ENCODE data around the gene WASF1. TPM values are rescaled to one million over a fixed set of nuclear protein-coding genes. Genes with fewer than 3 reads are reported as not detected.
"Not testable (repeated sequence)": the region's sequence is repeated elsewhere in the genome, so short reads cannot be mapped to it uniquely, and the experiment has no call there.

WASF1 gene
- polyA plus RNA-seq, 4 donors = 0.89 to 4.7 (median 2.8) TPM

DNA sequence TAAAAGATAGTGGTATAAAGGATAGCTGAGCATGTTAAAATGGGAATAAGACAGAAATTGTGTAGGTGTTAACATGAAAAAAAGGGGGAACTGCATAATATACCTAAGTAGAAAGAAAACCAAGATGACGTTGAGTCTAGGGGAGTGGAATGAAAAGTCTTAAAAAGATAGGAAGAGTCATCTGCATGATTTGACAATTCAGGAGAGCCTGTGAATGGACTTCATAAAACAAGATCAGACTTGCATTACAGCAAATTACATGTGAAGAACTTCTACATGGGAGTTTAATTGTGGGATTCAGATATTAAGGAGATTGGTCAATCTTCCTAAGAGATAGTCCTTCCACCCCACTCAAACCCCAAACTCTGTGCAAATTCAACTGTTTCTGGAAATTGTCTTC, 85.5 kb downstream of the WASF1 start:
- H3K4me1 ChIP-seq (ENCODE audit: control insufficient read depth in 3 of 3, insufficient read depth in 2 of 3, low read depth in 1 of 3, low read length in 2 of 3) = no peaks in the 10 kb centered on the region
- H3K27me3 ChIP-seq (ENCODE audit: control insufficient read depth in 3 of 3, insufficient read depth in 3 of 3, low read length in 3 of 3) = no peaks in the 10 kb centered on the region
- DNase-seq = no peak
- no peak overlapping the region for H3K4me3 ChIP-seq (ENCODE audit: low read depth in 1 of 3, low read length in 3 of 3)
- H3K27ac ChIP-seq (ENCODE audit: low read depth in 1 of 3, low read length in 2 of 3) = no peak overlapping the region
- no peaks in the 10 kb centered on the region for H3K9me3 ChIP-seq (ENCODE audit: control insufficient read depth in 2 of 2, insufficient read depth in 1 of 2, low read depth in 1 of 2, low read length in 1 of 2)
- WGBS, 3 donors = 87 to 93% (median 92%) methylated on average over 1 of the region's 1 CpG
- FAIRE-seq = no peak
- no peaks in the 10 kb centered on the region for H3K36me3 ChIP-seq (ENCODE audit: control insufficient read depth in 3 of 3, insufficient read depth in 2 of 3, low read depth in 1 of 3, low read length in 3 of 3)

GRCh38 chr6:110090876-110091275, 88.6 kb downstream of the WASF1 start:
- DNase-seq = no peak
- H3K27me3 ChIP-seq (ENCODE audit: control insufficient read depth in 3 of 3, insufficient read depth in 3 of 3, low read length in 3 of 3) = no peaks in the 10 kb centered on the region
- FAIRE-seq = no peak
- no peaks in the 10 kb centered on the region for H3K4me1 ChIP-seq (ENCODE audit: control insufficient read depth in 3 of 3, insufficient read depth in 2 of 3, low read depth in 1 of 3, low read length in 2 of 3)
- H3K9me3 ChIP-seq (ENCODE audit: control insufficient read depth in 2 of 2, insufficient read depth in 1 of 2, low read depth in 1 of 2, low read length in 1 of 2) = no peaks in the 10 kb centered on the region
- no peak overlapping the region for H3K4me3 ChIP-seq (ENCODE audit: low read depth in 1 of 3, low read length in 3 of 3)
- no peak overlapping the region for H3K27ac ChIP-seq (ENCODE audit: low read depth in 1 of 3, low read length in 2 of 3)
- no peaks in the 10 kb centered on the region for H3K36me3 ChIP-seq (ENCODE audit: control insufficient read depth in 3 of 3, insufficient read depth in 2 of 3, low read depth in 1 of 3, low read length in 3 of 3)

GRCh38 chr6:110089323-110089722, 90.1 kb downstream of the WASF1 start:
- Histone ChIP-seq H3K27ac (ENCODE audit: low read depth in 1 of 3, low read length in 2 of 3) (no peak overlapping the region), H3K9me3 (ENCODE audit: control insufficient read depth in 2 of 2, insufficient read depth in 1 of 2, low read depth in 1 of 2, low read length in 1 of 2) (no peaks in the 10 kb centered on the region), H3K27me3 (ENCODE audit: control insufficient read depth in 3 of 3, insufficient read depth in 3 of 3, low read length in 3 of 3) (no peaks in the 10 kb centered on the region), H3K4me1 (ENCODE audit: control insufficient read depth in 3 of 3, insufficient read depth in 2 of 3, low read depth in 1 of 3, low read length in 2 of 3) (no peaks in the 10 kb centered on the region), H3K36me3 (ENCODE audit: control insufficient read depth in 3 of 3, insufficient read depth in 2 of 3, low read depth in 1 of 3, low read length in 3 of 3) (no peaks in the 10 kb centered on the region), H3K4me3 (ENCODE audit: low read depth in 1 of 3, low read length in 3 of 3) (no peak overlapping the region)
- DNase-seq (no peak), FAIRE-seq (no peak)

DNA sequence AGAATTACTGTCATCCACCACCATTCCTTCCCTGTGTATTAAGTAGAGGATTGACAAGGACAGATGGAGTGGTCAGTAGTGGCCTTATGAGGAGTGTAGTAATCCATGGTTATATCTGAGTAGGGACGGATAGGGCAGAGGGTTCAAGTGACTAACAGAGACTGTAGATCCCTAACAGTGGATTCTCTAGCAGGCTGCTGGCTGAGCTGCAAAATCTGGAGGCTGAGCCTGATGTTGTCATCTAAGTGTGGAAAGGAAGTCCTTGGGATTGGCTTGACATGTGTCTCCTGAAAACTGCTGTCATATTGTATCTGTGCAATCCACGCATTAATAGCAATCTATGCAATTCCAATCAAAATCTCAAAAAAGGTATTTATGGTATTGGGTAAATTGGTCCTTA, 94.2 kb downstream of the WASF1 start:
- WGBS, 3 donors = 93 to 96% (median 95%) methylated on average over 2 of the region's 2 CpGs
- no peak for DNase-seq

DNA sequence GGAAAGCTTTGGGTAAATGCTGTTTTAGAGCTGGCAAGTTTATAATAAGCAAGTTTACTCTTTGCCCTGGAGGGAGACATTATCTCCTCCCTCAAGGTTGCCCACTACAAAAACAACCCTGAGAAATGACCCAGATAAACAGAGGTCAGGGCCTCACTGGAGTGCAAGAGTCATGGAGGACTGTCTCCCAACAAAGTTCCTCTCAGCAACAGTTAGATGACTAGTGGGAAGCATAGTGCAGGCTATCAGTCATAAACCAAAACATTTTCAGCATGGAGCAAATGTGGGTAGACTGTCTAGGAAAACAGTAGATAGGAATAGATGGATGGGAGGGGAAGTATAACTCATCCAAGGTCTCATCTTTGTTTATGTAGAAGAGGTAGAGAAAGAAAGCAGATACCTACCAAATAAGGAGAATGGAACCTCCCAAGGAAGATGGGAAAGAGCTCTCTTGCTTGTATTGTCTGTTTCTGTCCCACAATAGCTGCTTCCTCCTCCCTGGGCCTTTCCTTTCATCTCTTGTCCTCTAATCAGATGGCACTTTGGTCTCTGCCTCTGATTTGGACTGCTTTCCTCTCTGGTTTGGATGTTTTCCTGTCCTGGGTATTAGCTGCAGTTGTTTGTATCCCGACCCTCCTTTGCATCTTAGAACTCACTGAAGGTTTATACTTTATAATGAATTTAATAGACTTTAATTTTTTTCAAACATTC, 95.4 kb downstream of the WASF1 start:
- no peak for DNase-seq
- H3K36me3 ChIP-seq (ENCODE audit: control insufficient read depth in 3 of 3, insufficient read depth in 2 of 3, low read depth in 1 of 3, low read length in 3 of 3) = no peaks in the 10 kb centered on the region
- no peaks in the 10 kb centered on the region for H3K9me3 ChIP-seq (ENCODE audit: control insufficient read depth in 2 of 2, insufficient read depth in 1 of 2, low read depth in 1 of 2, low read length in 1 of 2)
- no peak overlapping the region for H3K4me3 ChIP-seq (ENCODE audit: low read depth in 1 of 3, low read length in 3 of 3)
- 10 to 51% (median 19%) methylated on average over 1 of the region's 1 CpG for WGBS, 3 donors
- H3K4me1 ChIP-seq (ENCODE audit: control insufficient read depth in 3 of 3, insufficient read depth in 2 of 3, low read depth in 1 of 3, low read length in 2 of 3) = no peaks in the 10 kb centered on the region
- H3K27ac ChIP-seq (ENCODE audit: low read depth in 1 of 3, low read length in 2 of 3) = no peak overlapping the region
- FAIRE-seq = no peak
- no peaks in the 10 kb centered on the region for H3K27me3 ChIP-seq (ENCODE audit: control insufficient read depth in 3 of 3, insufficient read depth in 3 of 3, low read length in 3 of 3)

More for the DNA sequence above, 94.2 kb downstream of the WASF1 start:
- no peaks in the 10 kb centered on the region for H3K9me3 ChIP-seq (ENCODE audit: control insufficient read depth in 2 of 2, insufficient read depth in 1 of 2, low read depth in 1 of 2, low read length in 1 of 2)
- no peaks in the 10 kb centered on the region for H3K36me3 ChIP-seq (ENCODE audit: control insufficient read depth in 3 of 3, insufficient read depth in 2 of 3, low read depth in 1 of 3, low read length in 3 of 3)
- H3K27me3 ChIP-seq (ENCODE audit: control insufficient read depth in 3 of 3, insufficient read depth in 3 of 3, low read length in 3 of 3) = no peaks in the 10 kb centered on the region
- no peak overlapping the region for H3K27ac ChIP-seq (ENCODE audit: low read depth in 1 of 3, low read length in 2 of 3)
- FAIRE-seq = no peak
- H3K4me1 ChIP-seq (ENCODE audit: control insufficient read depth in 3 of 3, insufficient read depth in 2 of 3, low read depth in 1 of 3, low read length in 2 of 3) = no peaks in the 10 kb centered on the region
- H3K4me3 ChIP-seq (ENCODE audit: low read depth in 1 of 3, low read length in 3 of 3) = no peak overlapping the region

DNA sequence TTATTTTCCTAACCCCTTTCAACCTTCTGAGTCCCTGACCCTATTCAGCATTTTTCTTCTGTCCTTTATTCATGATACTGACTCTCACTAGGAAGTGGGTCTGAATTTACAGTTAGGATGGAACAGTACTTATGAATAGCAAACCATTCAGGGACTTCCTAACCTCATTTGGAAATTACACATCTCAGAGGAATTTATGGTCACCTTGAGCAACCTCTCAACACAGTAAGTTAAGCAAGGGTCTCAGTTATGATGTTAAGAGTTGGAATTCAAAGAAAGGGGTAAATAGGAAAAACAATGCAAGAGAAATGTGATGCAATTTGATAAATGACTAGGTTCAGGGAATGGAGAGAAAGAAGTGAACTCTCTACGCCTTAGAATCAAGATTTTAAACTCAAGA, 104.1 kb downstream of the WASF1 start:
- FAIRE-seq (no peak), DNase-seq (no peak)
- Histone ChIP-seq H3K27ac (ENCODE audit: low read depth in 1 of 3, low read length in 2 of 3) (no peak overlapping the region), H3K4me3 (ENCODE audit: low read depth in 1 of 3, low read length in 3 of 3) (no peak overlapping the region), H3K4me1 (ENCODE audit: control insufficient read depth in 3 of 3, insufficient read depth in 2 of 3, low read depth in 1 of 3, low read length in 2 of 3) (no peaks in the 10 kb centered on the region), H3K27me3 (ENCODE audit: control insufficient read depth in 3 of 3, insufficient read depth in 3 of 3, low read length in 3 of 3) (peaks cover 0 to 6% (median 0%) of the 10 kb centered on the region in 3 donors), H3K9me3 (ENCODE audit: control insufficient read depth in 2 of 2, insufficient read depth in 1 of 2, low read depth in 1 of 2, low read length in 1 of 2) (no peaks in the 10 kb centered on the region), H3K36me3 (ENCODE audit: control insufficient read depth in 3 of 3, insufficient read depth in 2 of 3, low read depth in 1 of 3, low read length in 3 of 3) (no peaks in the 10 kb centered on the region)
- WGBS, 3 donors = 76 to 87% (median 87%) methylated on average over 1 of the region's 1 CpG

- not testable (repeated sequence) for H3K9me3 ChIP-seq (ENCODE audit: control insufficient read depth in 2 of 2, insufficient read depth in 1 of 2, low read depth in 1 of 2, low read length in 1 of 2); FAIRE-seq; H3K27me3 ChIP-seq (ENCODE audit: control insufficient read depth in 3 of 3, insufficient read depth in 3 of 3, low read length in 3 of 3); H3K4me3 ChIP-seq (ENCODE audit: low read depth in 1 of 3, low read length in 3 of 3); H3K4me1 ChIP-seq (ENCODE audit: control insufficient read depth in 3 of 3, insufficient read depth in 2 of 3, low read depth in 1 of 3, low read length in 2 of 3); H3K27ac ChIP-seq (ENCODE audit: low read depth in 1 of 3, low read length in 2 of 3); DNase-seq; H3K36me3 ChIP-seq (ENCODE audit: control insufficient read depth in 3 of 3, insufficient read depth in 2 of 3, low read depth in 1 of 3, low read length in 3 of 3)
Measured at GRCh38 chr6:110073474-110073873, 106.0 kb downstream of the WASF1 start.

DNA sequence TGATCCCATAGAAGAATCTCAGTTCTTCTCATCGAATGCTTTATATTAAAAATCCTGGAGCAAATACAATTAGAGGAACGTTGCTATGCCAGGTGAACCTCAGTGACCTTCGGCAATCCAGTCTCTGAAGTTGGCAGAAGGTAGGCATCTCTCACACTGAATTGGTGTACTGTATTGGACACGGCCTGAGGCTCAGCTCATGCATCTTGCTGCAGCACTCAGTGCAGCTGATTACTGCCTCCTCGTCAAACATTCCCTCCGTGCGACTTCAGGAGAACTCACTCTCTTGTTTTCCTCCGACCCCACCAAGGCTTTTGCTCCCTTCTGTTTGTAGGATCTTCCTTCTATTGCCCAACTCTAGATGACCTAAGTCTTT, 110.9 kb downstream of the WASF1 start:
- Histone ChIP-seq H3K4me1 (ENCODE audit: control insufficient read depth in 3 of 3, insufficient read depth in 2 of 3, low read depth in 1 of 3, low read length in 2 of 3) (no peaks in the 10 kb centered on the region), H3K27me3 (ENCODE audit: control insufficient read depth in 3 of 3, insufficient read depth in 3 of 3, low read length in 3 of 3) (peaks cover 0 to 13% (median 4%) of the 10 kb centered on the region in 3 donors), H3K27ac (ENCODE audit: low read depth in 1 of 3, low read length in 2 of 3) (no peak overlapping the region), H3K9me3 (ENCODE audit: control insufficient read depth in 2 of 2, insufficient read depth in 1 of 2, low read depth in 1 of 2, low read length in 1 of 2) (no peaks in the 10 kb centered on the region), H3K36me3 (ENCODE audit: control insufficient read depth in 3 of 3, insufficient read depth in 2 of 3, low read depth in 1 of 3, low read length in 3 of 3) (no peaks in the 10 kb centered on the region), H3K4me3 (ENCODE audit: low read depth in 1 of 3, low read length in 3 of 3) (no peak overlapping the region)
- DNase-seq (no peak), FAIRE-seq (no peak)
- 78 to 85% (median 78%) methylated on average over 8 of the region's 8 CpGs for WGBS, 3 donors

Data from small intestine (tissue), 7 donors.